ENCODE results near the gene SLC24A4.
A peak's percentile ranks its signal among the peaks of the same experiment; 100 is the strongest.

The SLC24A4 gene

GRCh38 chr14:92520102-92521057 lies 197.4 kb downstream of the SLC24A4 start:
- no peaks in the 10 kb centered on the region for H3K27me3 ChIP-seq (ENCODE audit: insufficient read depth, poor library complexity, severe bottlenecking)
- peak in 1 of 2 experiments; percentile 88 for DNase-seq (ENCODE audit: low read depth in 1 of 2, low spot score in 1 of 2)
- H3K27ac ChIP-seq (replicated peaks) = peak overlapping the region; percentile 69
- H3K4me3 ChIP-seq (replicated peaks; ENCODE audit: insufficient read depth, low read length) = no peak overlapping the region
- TF ChIP-seq POLR2AphosphoS5 (IDR thresholded peaks at IDR 0.05; ENCODE audit: low read depth) (peak; percentile 37; the same call in 1 of the 2 replicates), SPI1 (IDR thresholded peaks at IDR 0.05; ENCODE audit: borderline replicate concordance, low read depth) (peak; percentile 19; the same call in 1 of the 2 replicates)
- TF ChIP-seq, protein P1, sequence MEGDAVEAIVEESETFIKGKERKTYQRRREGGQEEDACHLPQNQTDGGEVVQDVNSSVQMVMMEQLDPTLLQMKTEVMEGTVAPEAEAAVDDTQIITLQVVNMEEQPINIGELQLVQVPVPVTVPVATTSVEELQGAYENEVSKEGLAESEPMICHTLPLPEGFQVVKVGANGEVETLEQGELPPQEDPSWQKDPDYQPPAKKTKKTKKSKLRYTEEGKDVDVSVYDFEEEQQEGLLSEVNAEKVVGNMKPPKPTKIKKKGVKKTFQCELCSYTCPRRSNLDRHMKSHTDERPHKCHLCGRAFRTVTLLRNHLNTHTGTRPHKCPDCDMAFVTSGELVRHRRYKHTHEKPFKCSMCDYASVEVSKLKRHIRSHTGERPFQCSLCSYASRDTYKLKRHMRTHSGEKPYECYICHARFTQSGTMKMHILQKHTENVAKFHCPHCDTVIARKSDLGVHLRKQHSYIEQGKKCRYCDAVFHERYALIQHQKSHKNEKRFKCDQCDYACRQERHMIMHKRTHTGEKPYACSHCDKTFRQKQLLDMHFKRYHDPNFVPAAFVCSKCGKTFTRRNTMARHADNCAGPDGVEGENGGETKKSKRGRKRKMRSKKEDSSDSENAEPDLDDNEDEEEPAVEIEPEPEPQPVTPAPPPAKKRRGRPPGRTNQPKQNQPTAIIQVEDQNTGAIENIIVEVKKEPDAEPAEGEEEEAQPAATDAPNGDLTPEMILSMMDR (IDR thresholded peaks at IDR 0.05; ENCODE audit: insufficient read depth, low read length) = no peak

DNA sequence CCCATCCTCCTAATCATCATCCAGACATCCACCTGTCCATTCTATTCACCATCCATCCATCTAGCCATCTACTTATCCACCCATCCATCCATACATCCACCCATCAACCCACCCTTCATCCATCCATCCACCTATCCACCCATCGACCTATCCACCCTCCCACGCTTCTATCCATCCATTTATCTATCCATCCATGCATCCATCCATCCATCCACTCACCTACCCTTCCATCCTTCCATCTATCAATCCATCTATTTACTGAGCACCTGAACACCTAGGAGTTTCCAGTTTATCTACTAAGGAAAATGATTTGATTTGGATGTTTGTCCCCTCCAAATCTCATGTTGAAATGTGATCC lies 198.1 kb downstream of the SLC24A4 start:
- no peak for DNase-seq (ENCODE audit: low read depth in 1 of 2, low spot score in 1 of 2)
- H3K27me3 ChIP-seq (ENCODE audit: insufficient read depth, poor library complexity, severe bottlenecking) = no peaks in the 10 kb centered on the region
- H3K4me3 ChIP-seq (replicated peaks; ENCODE audit: insufficient read depth, low read length) = no peak overlapping the region
- no peak for TF ChIP-seq GABPA (IDR thresholded peaks at IDR 0.05; ENCODE audit: low read depth)
- TF ChIP-seq, protein P1 (IDR thresholded peaks at IDR 0.05; ENCODE audit: insufficient read depth, low read length) = no peak
- TF ChIP-seq, protein P2, sequence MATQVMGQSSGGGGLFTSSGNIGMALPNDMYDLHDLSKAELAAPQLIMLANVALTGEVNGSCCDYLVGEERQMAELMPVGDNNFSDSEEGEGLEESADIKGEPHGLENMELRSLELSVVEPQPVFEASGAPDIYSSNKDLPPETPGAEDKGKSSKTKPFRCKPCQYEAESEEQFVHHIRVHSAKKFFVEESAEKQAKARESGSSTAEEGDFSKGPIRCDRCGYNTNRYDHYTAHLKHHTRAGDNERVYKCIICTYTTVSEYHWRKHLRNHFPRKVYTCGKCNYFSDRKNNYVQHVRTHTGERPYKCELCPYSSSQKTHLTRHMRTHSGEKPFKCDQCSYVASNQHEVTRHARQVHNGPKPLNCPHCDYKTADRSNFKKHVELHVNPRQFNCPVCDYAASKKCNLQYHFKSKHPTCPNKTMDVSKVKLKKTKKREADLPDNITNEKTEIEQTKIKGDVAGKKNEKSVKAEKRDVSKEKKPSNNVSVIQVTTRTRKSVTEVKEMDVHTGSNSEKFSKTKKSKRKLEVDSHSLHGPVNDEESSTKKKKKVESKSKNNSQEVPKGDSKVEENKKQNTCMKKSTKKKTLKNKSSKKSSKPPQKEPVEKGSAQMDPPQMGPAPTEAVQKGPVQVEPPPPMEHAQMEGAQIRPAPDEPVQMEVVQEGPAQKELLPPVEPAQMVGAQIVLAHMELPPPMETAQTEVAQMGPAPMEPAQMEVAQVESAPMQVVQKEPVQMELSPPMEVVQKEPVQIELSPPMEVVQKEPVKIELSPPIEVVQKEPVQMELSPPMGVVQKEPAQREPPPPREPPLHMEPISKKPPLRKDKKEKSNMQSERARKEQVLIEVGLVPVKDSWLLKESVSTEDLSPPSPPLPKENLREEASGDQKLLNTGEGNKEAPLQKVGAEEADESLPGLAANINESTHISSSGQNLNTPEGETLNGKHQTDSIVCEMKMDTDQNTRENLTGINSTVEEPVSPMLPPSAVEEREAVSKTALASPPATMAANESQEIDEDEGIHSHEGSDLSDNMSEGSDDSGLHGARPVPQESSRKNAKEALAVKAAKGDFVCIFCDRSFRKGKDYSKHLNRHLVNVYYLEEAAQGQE (IDR thresholded peaks at IDR 0.05; ENCODE audit: insufficient replicate concordance, low read depth) = no peak
- TF ChIP-seq SPI1 (IDR thresholded peaks at IDR 0.05; ENCODE audit: borderline replicate concordance, low read depth) = no peak
- no peak for TF ChIP-seq POLR2AphosphoS5 (IDR thresholded peaks at IDR 0.05; ENCODE audit: low read depth)
- no peak overlapping the region for H3K27ac ChIP-seq (replicated peaks)

DNA sequence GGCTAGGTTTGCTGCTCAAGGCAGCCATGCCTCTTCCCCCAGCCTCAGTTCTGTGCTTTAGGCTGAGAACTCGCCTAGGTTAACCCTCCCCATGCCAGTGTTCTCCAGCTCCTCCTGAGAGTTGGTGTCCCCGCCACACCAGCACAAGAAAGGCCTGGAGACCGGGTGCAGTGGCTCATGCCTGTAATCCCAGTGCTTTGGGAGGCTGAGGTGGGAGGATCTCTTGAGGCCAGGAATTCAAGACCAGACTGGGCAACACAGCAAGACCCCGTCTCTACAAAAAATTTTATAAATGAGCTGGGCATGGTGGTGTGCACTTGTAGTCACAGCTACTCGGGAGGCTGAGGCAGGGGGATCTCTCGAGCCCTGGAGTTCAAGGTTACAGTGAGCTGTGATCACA lies 200.8 kb downstream of the SLC24A4 start:
- DNase-seq (ENCODE audit: low read depth in 1 of 2, low spot score in 1 of 2) = no peak
- peak overlapping the region; percentile 71 for H3K27ac ChIP-seq (replicated peaks)
- no peak for TF ChIP-seq GABPA (IDR thresholded peaks at IDR 0.05; ENCODE audit: low read depth)
- TF ChIP-seq, protein P2 (IDR thresholded peaks at IDR 0.05; ENCODE audit: insufficient replicate concordance, low read depth) = no peak
- TF ChIP-seq, protein P1 (IDR thresholded peaks at IDR 0.05; ENCODE audit: insufficient read depth, low read length) = no peak
- no peak for TF ChIP-seq POLR2AphosphoS5 (IDR thresholded peaks at IDR 0.05; ENCODE audit: low read depth)
- TF ChIP-seq SPI1 (IDR thresholded peaks at IDR 0.05; ENCODE audit: borderline replicate concordance, low read depth) = no peak
- no peaks in the 10 kb centered on the region for H3K27me3 ChIP-seq (ENCODE audit: insufficient read depth, poor library complexity, severe bottlenecking)
- no peak overlapping the region for H3K4me3 ChIP-seq (replicated peaks; ENCODE audit: insufficient read depth, low read length)
